Measurements from ENCODE around the gene TRPV4.

Gene TRPV4

GRCh38 chr12:109741970-109742703 is 91.1 kb downstream of the TRPV4 start:
- H3K4me3 ChIP-seq (ENCODE audit: low read depth, low read length) = no peak overlapping the region

- no peak overlapping the region for H3K4me3 ChIP-seq (ENCODE audit: low read depth, low read length)
These were observed 91.8 kb downstream of the TRPV4 start for GRCh38 chr12:109741286-109741969.

DNA sequence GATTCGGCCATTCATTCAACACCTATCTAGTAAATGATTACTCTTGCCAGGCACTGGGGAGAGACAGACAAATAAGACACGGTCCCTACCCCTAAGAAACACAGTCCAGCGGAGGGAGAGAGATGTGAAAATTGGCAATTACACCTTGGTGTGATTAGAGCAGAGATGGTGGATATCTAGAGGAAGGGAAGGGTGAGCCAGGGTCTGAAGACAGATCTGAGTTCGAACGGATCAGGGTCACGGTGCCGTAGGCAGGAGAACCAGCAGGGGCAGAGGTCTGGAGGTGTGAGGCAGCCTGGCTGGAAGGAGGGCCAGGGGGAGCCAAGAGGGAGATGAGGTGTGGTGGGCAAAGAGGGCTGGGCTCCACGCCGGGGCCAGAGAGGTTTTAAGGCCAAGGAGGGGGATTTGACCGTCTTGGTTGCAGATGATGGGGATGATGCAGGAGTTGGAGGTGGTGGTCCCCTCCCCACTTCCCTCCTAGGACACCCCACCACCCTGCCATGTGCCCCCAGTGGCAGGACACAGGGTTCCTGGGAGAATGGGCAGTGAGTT is 92.4 kb downstream of the TRPV4 start:
- H3K4me3 ChIP-seq (ENCODE audit: low read depth, low read length) = no peak overlapping the region

DNA sequence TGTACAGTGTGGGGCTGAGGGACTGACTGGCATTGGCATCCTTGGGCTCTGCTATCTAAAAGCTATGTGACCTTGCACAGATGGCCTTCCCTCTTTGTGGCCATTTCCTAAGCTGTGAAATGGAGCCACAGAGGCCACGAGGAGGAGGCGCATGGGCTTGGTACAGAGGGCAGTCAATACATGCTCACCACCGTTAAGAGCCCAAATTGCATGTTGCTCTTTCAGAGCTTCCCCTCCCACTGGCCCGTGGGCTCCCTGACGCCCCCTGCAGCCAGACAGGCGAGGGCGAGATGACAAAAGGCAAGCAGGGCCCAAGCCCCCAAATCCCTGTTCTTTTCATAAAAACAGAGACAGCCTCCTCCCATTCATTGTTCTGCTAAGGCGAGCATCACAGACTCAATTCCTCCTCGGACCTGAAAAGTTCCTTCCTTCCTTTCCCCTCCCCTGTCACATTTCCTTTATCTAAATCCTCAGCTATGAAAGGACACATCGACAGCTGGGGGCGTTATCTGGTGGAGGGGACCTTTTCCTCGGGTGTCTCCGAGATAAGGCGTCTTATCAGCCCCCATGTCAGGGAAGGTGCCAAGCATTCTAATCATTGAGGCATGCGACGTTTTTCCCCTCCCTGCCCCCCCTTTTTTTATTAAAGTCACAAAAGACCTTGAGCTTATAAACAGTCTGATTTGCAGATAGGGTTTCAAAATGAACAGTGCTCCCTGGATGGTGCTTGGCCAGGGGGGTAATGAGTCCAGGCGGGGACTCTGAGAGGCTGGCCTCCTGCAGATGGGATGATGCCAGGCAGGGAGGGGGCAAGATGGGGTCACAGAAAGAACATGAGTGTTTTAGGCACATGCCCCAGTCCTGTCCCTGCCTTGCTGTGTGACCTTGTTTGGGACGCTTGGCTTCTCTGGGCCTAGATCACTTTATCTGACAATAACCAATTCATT is 93.2 kb downstream of the TRPV4 start:
- H3K4me3 ChIP-seq (ENCODE audit: low read depth, low read length) = no peak overlapping the region

- H3K4me3 ChIP-seq (ENCODE audit: low read depth, low read length) = no peak overlapping the region
These were observed 94.1 kb downstream of the TRPV4 start for GRCh38 chr12:109738878-109739665.

DNA sequence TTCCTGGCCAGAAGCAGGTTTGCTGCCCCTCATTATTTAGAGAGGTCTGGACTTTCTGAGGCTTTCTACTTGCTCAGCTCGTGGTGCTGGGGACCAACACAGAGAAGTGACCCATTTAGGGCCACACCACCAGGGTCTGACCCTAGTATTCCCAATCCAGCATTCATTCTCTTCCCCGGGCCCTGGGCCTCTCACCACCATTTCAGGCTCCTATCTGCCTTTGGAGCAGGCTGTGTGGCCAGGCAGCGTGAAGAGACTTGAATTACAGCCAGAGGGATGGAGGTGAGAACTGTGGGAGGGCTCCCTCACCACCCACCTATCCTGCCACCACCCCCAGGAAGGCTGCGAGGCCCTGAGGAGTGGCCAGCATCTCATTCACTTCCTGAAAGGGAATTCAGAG is 95.0 kb downstream of the TRPV4 start:
- H3K4me3 ChIP-seq (ENCODE audit: low read depth, low read length) = no peak overlapping the region

DNA sequence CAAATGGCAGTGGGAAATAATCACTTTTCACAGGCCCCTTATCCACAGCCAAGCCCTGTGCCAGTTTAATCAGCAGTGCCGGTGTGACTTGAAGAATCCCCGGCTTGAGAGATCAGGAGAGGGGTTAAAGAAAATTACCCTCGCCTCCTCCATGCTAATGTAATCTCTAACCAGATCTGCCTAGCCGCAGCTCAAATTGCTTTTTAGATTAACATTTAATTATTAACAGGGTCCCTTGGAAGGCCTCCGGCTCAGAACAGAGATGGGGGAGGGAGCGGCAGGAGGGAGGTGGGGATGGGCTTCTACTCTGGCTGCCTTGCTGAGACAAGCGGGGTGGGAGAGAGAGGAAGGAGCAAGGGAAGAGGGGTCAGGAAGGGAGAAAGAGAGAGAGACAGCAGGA is 95.6 kb downstream of the TRPV4 start:
- no peak overlapping the region for H3K4me3 ChIP-seq (ENCODE audit: low read depth, low read length)

- H3K4me3 ChIP-seq (ENCODE audit: low read depth, low read length) = no peak overlapping the region
These were observed 96.1 kb downstream of the TRPV4 start for GRCh38 chr12:109737126-109737525.

DNA sequence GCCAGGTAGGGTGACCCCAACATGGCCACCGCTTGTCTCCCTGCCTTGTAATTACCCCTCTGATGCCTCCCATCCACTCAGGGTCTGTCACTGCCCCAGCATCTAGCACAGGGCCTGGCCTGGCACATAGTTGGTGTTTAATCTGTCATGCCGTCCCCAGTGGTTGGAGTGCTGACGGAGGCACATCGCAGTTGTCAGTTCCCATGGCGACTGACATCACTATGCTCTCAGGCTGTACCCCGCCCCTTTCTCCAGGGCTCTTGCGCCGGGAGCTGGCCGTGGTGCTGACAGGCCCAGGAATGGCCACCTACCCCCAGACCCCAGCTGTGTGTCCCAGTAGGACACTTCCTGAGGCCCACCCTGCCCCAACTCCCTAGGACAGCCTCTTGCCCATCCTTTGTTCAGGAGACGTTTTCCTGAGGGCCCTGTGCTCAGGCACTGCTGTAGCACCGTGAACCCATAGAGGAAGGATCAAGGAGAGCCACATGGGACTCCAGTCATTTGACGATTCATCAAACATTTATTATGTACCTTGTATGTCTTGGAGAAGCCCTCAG is 96.6 kb downstream of the TRPV4 start:
- H3K4me3 ChIP-seq (ENCODE audit: low read depth, low read length) = no peak overlapping the region

DNA sequence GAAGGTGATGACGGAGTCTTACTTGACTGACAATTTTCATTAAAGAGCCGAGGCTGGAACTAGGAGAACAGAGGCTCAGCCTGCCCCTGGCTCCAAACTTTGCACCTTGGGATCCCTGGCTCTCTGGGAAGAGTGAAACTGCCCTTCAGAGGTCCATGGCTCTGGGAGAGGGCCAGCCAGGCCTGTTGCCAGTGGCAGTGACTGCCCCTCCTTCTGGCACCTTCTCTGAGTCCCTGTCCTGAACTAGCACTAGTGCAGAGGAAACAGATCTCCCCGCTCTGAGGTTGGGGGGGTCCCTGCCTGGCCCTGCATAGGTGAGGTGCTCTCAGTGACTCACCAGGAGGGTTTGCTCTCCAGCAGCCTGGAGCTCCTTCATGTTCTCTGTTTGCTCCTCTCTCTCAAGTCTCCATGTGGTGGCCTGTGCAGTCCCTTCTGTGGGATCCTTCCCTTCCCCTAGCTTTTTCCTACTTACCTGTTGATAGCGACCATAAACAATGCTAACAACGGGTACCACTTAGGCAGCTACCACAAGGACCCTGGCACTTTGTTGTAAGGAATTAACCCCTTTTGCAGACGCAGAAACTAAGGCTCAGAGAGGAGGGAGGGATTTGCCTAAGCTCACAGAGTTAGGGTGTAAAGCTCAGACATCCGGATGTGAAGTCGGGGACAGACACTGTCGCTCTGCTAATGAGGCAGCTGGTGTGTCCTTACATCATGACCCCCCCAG is 97.2 kb downstream of the TRPV4 start:
- H3K4me3 ChIP-seq (ENCODE audit: low read depth, low read length) = no peak overlapping the region

DNA sequence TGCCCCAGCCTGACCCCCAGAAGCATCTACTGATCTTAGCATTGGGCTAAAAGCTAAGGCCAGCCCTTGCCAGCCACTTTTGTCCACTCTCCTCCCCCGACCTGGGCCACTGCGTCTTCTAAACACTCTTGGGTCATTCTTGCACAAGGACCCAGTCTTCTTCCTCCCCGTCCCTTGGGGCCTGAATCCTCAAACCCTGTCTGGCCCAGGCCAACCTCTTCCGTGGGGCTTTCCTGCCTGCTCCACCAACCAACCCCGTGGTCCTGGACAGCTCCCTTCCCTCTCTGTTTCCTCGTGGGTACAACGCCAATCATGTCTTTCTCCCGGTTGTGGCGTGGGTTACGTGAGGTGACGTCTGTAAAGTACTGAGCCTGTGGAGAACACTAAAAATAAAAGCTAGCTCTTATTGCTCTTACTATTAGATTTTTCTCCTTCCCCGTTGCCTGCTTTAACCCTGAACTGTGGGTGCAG is 98.1 kb downstream of the TRPV4 start:
- no peak overlapping the region for H3K4me3 ChIP-seq (ENCODE audit: low read depth, low read length)

GRCh38 chr12:109734219-109735000 is 98.8 kb downstream of the TRPV4 start:
- H3K4me3 ChIP-seq (ENCODE audit: low read depth, low read length) = no peak overlapping the region

Measured in iPS-11a (cell line).